ENCODE results near the gene PRR5L. TPM values are rescaled to one million over a fixed set of nuclear protein-coding genes. Genes with fewer than 3 reads are reported as not detected.

The PRR5L gene
- polyA plus RNA-seq, 4 donors: 5.6 to 62.2 (median 10.4) TPM

GRCh38 chr11:36367806-36368680 is 72.0 kb downstream of the PRR5L start:
- Histone ChIP-seq H3K4me1 (ENCODE audit: control insufficient read depth in 3 of 3, insufficient read depth in 2 of 3, low read depth in 1 of 3, low read length in 2 of 3) (peaks cover 9 to 49% (median 10%) of the 10 kb centered on the region in 3 donors), H3K27ac (ENCODE audit: low read depth in 1 of 3, low read length in 2 of 3) (peak overlapping the region in 1 of 3 donors; percentile 26)

GRCh38 chr11:36371181-36371580 is 75.1 kb downstream of the PRR5L start:
- Histone ChIP-seq H3K36me3 (ENCODE audit: control insufficient read depth in 3 of 3, insufficient read depth in 2 of 3, low read depth in 1 of 3, low read length in 3 of 3) (no peaks in the 10 kb centered on the region), H3K27ac (ENCODE audit: low read depth in 1 of 3, low read length in 2 of 3) (peak overlapping the region in 1 of 3 donors; percentile 89), H3K27me3 (ENCODE audit: control insufficient read depth in 3 of 3, insufficient read depth in 3 of 3, low read length in 3 of 3) (no peaks in the 10 kb centered on the region), H3K4me3 (ENCODE audit: low read depth in 1 of 3, low read length in 3 of 3) (no peak overlapping the region), H3K9me3 (ENCODE audit: control insufficient read depth in 2 of 2, insufficient read depth in 1 of 2, low read depth in 1 of 2, low read length in 1 of 2) (no peaks in the 10 kb centered on the region), H3K4me1 (ENCODE audit: control insufficient read depth in 3 of 3, insufficient read depth in 2 of 3, low read depth in 1 of 3, low read length in 2 of 3) (peaks cover 3 to 42% (median 6%) of the 10 kb centered on the region in 3 donors)
- FAIRE-seq (no peak), DNase-seq (peak; percentile 75 to 76)
- 31 to 62% (median 43%) methylated on average over 2 of the region's 2 CpGs for WGBS, 3 donors

More at GRCh38 chr11:36367806-36368680, 72.0 kb downstream of the PRR5L start:
- Histone ChIP-seq H3K36me3 (ENCODE audit: control insufficient read depth in 3 of 3, insufficient read depth in 2 of 3, low read depth in 1 of 3, low read length in 3 of 3) (no peaks in the 10 kb centered on the region), H3K9me3 (ENCODE audit: control insufficient read depth in 2 of 2, insufficient read depth in 1 of 2, low read depth in 1 of 2, low read length in 1 of 2) (no peaks in the 10 kb centered on the region), H3K27me3 (ENCODE audit: control insufficient read depth in 3 of 3, insufficient read depth in 3 of 3, low read length in 3 of 3) (no peaks in the 10 kb centered on the region), H3K4me3 (ENCODE audit: low read depth in 1 of 3, low read length in 3 of 3) (no peak overlapping the region)
- FAIRE-seq (no peak), DNase-seq (no peak)
- 68 to 74% (median 73%) methylated on average over 9 of the region's 9 CpGs for WGBS, 3 donors

DNA sequence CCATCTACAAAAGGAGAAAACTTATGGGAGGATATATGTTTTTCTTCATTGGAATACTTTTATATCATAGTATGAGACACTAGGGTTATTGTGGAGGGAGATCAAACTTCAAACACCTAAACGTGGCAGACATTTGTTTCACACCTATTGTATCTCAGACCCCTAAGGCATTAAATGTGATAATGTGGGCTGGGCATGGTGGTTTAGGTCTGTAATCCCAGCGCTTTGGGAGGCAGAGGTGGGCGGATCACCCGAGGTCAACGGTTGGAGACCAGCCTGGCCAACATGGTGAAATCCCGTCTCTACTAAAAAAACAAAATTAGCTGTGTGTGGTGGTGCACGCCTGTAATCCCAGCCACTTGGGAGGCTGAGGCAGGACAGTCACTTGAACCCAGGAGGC is 75.5 kb downstream of the PRR5L start:
- peaks cover 0 to 2% (median 0%) of the 10 kb centered on the region in 3 donors for H3K27me3 ChIP-seq (ENCODE audit: control insufficient read depth in 3 of 3, insufficient read depth in 3 of 3, low read length in 3 of 3)
- peak overlapping the region in 2 of 3 donors; percentile 35 to 89 for H3K27ac ChIP-seq (ENCODE audit: low read depth in 1 of 3, low read length in 2 of 3)
- H3K4me1 ChIP-seq (ENCODE audit: control insufficient read depth in 3 of 3, insufficient read depth in 2 of 3, low read depth in 1 of 3, low read length in 2 of 3): peaks cover 3 to 42% (median 6%) of the 10 kb centered on the region in 3 donors
- 79 to 83% (median 80%) methylated on average over 7 of the region's 7 CpGs for WGBS, 3 donors
- H3K9me3 ChIP-seq (ENCODE audit: control insufficient read depth in 2 of 2, insufficient read depth in 1 of 2, low read depth in 1 of 2, low read length in 1 of 2): no peaks in the 10 kb centered on the region
- no peak overlapping the region for H3K4me3 ChIP-seq (ENCODE audit: low read depth in 1 of 3, low read length in 3 of 3)
- FAIRE-seq (no peak), DNase-seq (no peak)
- no peaks in the 10 kb centered on the region for H3K36me3 ChIP-seq (ENCODE audit: control insufficient read depth in 3 of 3, insufficient read depth in 2 of 3, low read depth in 1 of 3, low read length in 3 of 3)

- FAIRE-seq (no peak), DNase-seq (no peak)
- no peak overlapping the region for H3K4me3 ChIP-seq (ENCODE audit: low read depth in 1 of 3, low read length in 3 of 3)
- no peaks in the 10 kb centered on the region for H3K36me3 ChIP-seq (ENCODE audit: control insufficient read depth in 3 of 3, insufficient read depth in 2 of 3, low read depth in 1 of 3, low read length in 3 of 3)
- H3K4me1 ChIP-seq (ENCODE audit: control insufficient read depth in 3 of 3, insufficient read depth in 2 of 3, low read depth in 1 of 3, low read length in 2 of 3): peaks cover 3 to 41% (median 6%) of the 10 kb centered on the region in 3 donors
- peaks cover 0 to 4% (median 0%) of the 10 kb centered on the region in 3 donors for H3K27me3 ChIP-seq (ENCODE audit: control insufficient read depth in 3 of 3, insufficient read depth in 3 of 3, low read length in 3 of 3)
- H3K27ac ChIP-seq (ENCODE audit: low read depth in 1 of 3, low read length in 2 of 3): peak overlapping the region in 2 of 3 donors; percentile 20 to 89
- 84 to 88% (median 86%) methylated on average over 6 of the region's 6 CpGs for WGBS, 3 donors
- H3K9me3 ChIP-seq (ENCODE audit: control insufficient read depth in 2 of 2, insufficient read depth in 1 of 2, low read depth in 1 of 2, low read length in 1 of 2): no peaks in the 10 kb centered on the region
Measured at GRCh38 chr11:36372101-36372771, 76.1 kb downstream of the PRR5L start.

DNA sequence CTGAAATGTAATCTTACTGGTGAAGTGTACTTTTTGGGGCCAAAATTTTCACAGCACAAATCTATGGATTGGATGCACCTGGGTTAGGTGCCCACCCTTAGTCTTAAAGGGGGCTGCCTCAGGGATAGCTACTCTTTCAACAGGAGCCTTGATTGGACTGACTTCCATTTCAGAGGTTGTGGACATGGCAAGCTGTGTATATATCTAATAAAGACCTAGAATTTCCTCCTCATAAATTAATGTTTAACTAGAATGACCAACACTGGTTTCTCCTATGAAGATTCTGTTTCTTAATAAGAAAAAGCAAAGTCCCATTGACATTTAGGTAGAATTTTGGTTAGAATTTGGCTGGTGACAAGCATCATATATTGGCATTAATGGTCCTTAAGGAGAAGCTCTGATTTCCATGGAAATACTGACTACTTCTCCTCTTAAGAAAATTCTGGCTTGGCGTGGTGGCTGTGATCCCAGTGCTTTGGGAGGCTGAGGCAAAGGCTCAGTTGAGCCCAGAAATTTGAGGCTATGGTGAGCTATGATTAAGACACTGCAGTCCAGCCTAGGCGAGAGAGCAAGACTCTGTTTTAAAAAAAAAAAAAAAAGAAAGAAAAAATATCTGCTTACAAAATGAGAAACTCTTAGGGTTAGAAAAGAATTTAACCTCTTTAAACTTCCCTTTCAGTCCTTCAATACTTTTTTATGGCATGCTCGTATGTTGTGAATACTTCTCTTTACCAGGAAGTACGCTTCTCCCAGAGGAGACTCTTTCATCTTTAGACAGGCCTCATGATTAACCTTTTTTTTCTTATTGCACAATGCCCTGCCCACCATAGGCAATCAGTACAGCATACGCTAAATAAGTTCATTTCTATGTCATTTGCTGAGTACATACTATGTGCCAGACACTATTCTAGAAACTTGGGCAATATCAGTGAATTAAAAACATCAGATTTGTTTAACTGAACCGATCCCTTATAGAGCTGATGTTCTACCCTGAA is 77.2 kb downstream of the PRR5L start:
- Histone ChIP-seq H3K27ac (ENCODE audit: low read depth in 1 of 3, low read length in 2 of 3) (peak overlapping the region; percentile 49 to 89 (median 64)), H3K4me3 (ENCODE audit: low read depth in 1 of 3, low read length in 3 of 3) (no peak overlapping the region), H3K9me3 (ENCODE audit: control insufficient read depth in 2 of 2, insufficient read depth in 1 of 2, low read depth in 1 of 2, low read length in 1 of 2) (no peaks in the 10 kb centered on the region), H3K4me1 (ENCODE audit: control insufficient read depth in 3 of 3, insufficient read depth in 2 of 3, low read depth in 1 of 3, low read length in 2 of 3) (peaks cover 4 to 34% (median 5%) of the 10 kb centered on the region in 3 donors), H3K27me3 (ENCODE audit: control insufficient read depth in 3 of 3, insufficient read depth in 3 of 3, low read length in 3 of 3) (peaks cover 0 to 11% (median 0%) of the 10 kb centered on the region in 3 donors), H3K36me3 (ENCODE audit: control insufficient read depth in 3 of 3, insufficient read depth in 2 of 3, low read depth in 1 of 3, low read length in 3 of 3) (peaks cover 0 to 4% (median 0%) of the 10 kb centered on the region in 3 donors)
- no peak for FAIRE-seq
- WGBS, 3 donors: 35 to 58% (median 52%) methylated on average over 6 of the region's 6 CpGs
- peak; percentile 59 to 86 for DNase-seq

- H3K36me3 ChIP-seq (ENCODE audit: control insufficient read depth in 3 of 3, insufficient read depth in 2 of 3, low read depth in 1 of 3, low read length in 3 of 3): peaks cover 0 to 4% (median 0%) of the 10 kb centered on the region in 3 donors
- no peak overlapping the region for H3K27ac ChIP-seq (ENCODE audit: low read depth in 1 of 3, low read length in 2 of 3)
- peaks cover 0 to 11% (median 0%) of the 10 kb centered on the region in 3 donors for H3K27me3 ChIP-seq (ENCODE audit: control insufficient read depth in 3 of 3, insufficient read depth in 3 of 3, low read length in 3 of 3)
- WGBS, 3 donors: 79 to 83% (median 82%) methylated on average over 4 of the region's 4 CpGs
- H3K4me1 ChIP-seq (ENCODE audit: control insufficient read depth in 3 of 3, insufficient read depth in 2 of 3, low read depth in 1 of 3, low read length in 2 of 3): peaks cover 4 to 34% (median 5%) of the 10 kb centered on the region in 3 donors
- H3K4me3 ChIP-seq (ENCODE audit: low read depth in 1 of 3, low read length in 3 of 3): no peak overlapping the region
- DNase-seq (no peak), FAIRE-seq (no peak)
- no peaks in the 10 kb centered on the region for H3K9me3 ChIP-seq (ENCODE audit: control insufficient read depth in 2 of 2, insufficient read depth in 1 of 2, low read depth in 1 of 2, low read length in 1 of 2)
Measured at GRCh38 chr11:36374726-36375125, 78.6 kb downstream of the PRR5L start.

GRCh38 chr11:36375353-36376008 is 79.4 kb downstream of the PRR5L start:
- H3K9me3 ChIP-seq (ENCODE audit: control insufficient read depth in 2 of 2, insufficient read depth in 1 of 2, low read depth in 1 of 2, low read length in 1 of 2): no peaks in the 10 kb centered on the region
- DNase-seq (no peak), FAIRE-seq (no peak)
- H3K27ac ChIP-seq (ENCODE audit: low read depth in 1 of 3, low read length in 2 of 3): peak overlapping the region in 2 of 3 donors; percentile 63 to 83
- peaks cover 0 to 7% (median 0%) of the 10 kb centered on the region in 3 donors for H3K36me3 ChIP-seq (ENCODE audit: control insufficient read depth in 3 of 3, insufficient read depth in 2 of 3, low read depth in 1 of 3, low read length in 3 of 3)
- H3K4me3 ChIP-seq (ENCODE audit: low read depth in 1 of 3, low read length in 3 of 3): peak overlapping the region; percentile 20 to 88 (median 86)
- WGBS, 3 donors: 58 to 67% (median 63%) methylated on average over 9 of the region's 9 CpGs
- H3K27me3 ChIP-seq (ENCODE audit: control insufficient read depth in 3 of 3, insufficient read depth in 3 of 3, low read length in 3 of 3): peaks cover 0 to 11% (median 0%) of the 10 kb centered on the region in 3 donors
- peaks cover 4 to 37% (median 5%) of the 10 kb centered on the region in 3 donors for H3K4me1 ChIP-seq (ENCODE audit: control insufficient read depth in 3 of 3, insufficient read depth in 2 of 3, low read depth in 1 of 3, low read length in 2 of 3)
